ENCODE data around the gene TFEC.

TFEC gene

DNA sequence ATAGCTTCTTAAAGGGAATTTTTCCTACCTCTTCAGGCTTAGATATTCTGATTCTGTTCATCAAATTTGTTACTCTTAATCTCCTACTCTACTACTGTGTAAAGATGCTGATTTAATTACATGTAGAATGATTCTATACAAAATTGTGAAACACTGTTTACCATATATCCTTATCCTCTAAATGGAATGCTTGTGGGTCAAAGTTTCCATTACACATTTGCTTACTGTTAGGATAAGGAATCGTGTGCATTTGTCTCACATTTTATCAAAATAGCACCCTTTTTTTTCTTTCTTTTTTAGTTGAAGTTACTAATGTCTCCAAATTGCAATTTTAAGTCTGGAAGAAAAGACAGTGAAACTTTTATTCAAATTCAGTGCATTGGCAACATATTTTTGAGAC is 65.3 kb downstream of the TFEC start:
- TF ChIP-seq CTCF (IDR thresholded peaks at IDR 0.05; ENCODE audit: control extremely low read depth, extremely low read depth, low read depth, missing control alignments): no peak
- DNase-seq (ENCODE audit: extremely low spot score): no peak
- CTCF ChIA-PET: interaction anchor here (1.0 kb wide), 1 partner anchor 17 kb away, joined by 3 read pairs; no protein-coding TSS in a partner anchor
- POLR2A ChIA-PET: no interaction called here

- CTCF ChIA-PET: interaction anchor here (1.0 kb wide), 1 partner anchor 17 kb away, joined by 3 read pairs; no protein-coding TSS in a partner anchor
- POLR2A ChIA-PET: no interaction called here
- no peak for TF ChIP-seq CTCF (IDR thresholded peaks at IDR 0.05; ENCODE audit: control extremely low read depth, extremely low read depth, low read depth, missing control alignments)
- DNase-seq (ENCODE audit: extremely low spot score): no peak
Measured at GRCh38 chr7:115964799-115965198, 65.8 kb downstream of the TFEC start.

DNA sequence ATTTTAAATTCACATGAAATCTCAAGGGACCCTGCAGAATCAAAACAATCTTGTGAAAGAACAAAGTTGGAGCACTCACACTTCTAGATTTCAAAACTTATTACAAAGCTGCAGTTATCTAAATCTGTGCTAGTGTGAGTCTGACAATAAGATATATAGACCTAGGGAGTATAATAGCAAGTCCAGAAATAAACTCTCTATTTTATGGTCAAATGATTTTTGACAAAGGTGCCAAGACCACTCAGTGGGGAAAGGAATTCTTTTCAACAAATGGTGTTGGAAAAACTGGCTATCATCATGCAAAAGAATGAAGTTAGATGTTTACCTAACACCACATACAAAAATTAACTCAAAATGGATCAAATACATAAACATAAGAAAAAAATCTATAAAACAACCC is 68.2 kb downstream of the TFEC start:
- DNase-seq (ENCODE audit: extremely low spot score): no peak
- ChIA-PET CTCF (interaction anchor here (1.6 to 1.8 kb wide), 2 partner anchors 9 to 19 kb away, joined by 4 to 5 read pairs; no protein-coding TSS in a partner anchor), POLR2A (no interaction called here)
- TF ChIP-seq CTCF (IDR thresholded peaks at IDR 0.05; ENCODE audit: control extremely low read depth, extremely low read depth, low read depth, missing control alignments): no peak

- ChIA-PET POLR2A (no interaction called here), CTCF (no interaction called here)
- no peak for DNase-seq (ENCODE audit: extremely low spot score)
- TF ChIP-seq CTCF (IDR thresholded peaks at IDR 0.05; ENCODE audit: control extremely low read depth, extremely low read depth, low read depth, missing control alignments): no peak
Measured at GRCh38 chr7:115953592-115954255, 76.8 kb downstream of the TFEC start.

- ChIA-PET CTCF (no interaction called here), POLR2A (no interaction called here)
- no peak for TF ChIP-seq CTCF (IDR thresholded peaks at IDR 0.05; ENCODE audit: control extremely low read depth, extremely low read depth, low read depth, missing control alignments)
- no peak for DNase-seq (ENCODE audit: extremely low spot score)
Measured at GRCh38 chr7:115952832-115953231, 77.7 kb downstream of the TFEC start.

- no peak for DNase-seq (ENCODE audit: extremely low spot score)
- POLR2A ChIA-PET: no interaction called here
- CTCF ChIA-PET: no interaction called here
- no peak for TF ChIP-seq CTCF (IDR thresholded peaks at IDR 0.05; ENCODE audit: control extremely low read depth, extremely low read depth, low read depth, missing control alignments)
Measured at GRCh38 chr7:115951547-115951946, 79.0 kb downstream of the TFEC start.

All from GM10248 (cell line).